MM.1S (cell line): Measurements from ENCODE around the gene COL4A5.

Experiments used
- DNase-seq: peaks from one replicate; pipeline ENCODE4 v3.0.0-alpha.2; 2015
- H2AFZ ChIP-seq: fragments of 300-600 bp; sonication (generic); 2 replicates; pipeline ENCODE4 v1.6.0; 2016; ENCODE audit warnings: antibody characterized with exemption, low read length
- H3F3A ChIP-seq: fragments of 300-600 bp; sonication (generic); 2 replicates; pipeline ENCODE4 v1.6.1; 2016; ENCODE audit warnings: mild to moderate bottlenecking, antibody characterized with exemption, low read length, moderate library complexity, mixed read lengths; ENCODE audit not compliant: insufficient read depth
- H3K27ac ChIP-seq: fragments of 300-600 bp; sonication (generic); 2 replicates; pipeline ENCODE4 v1.5.1; 2016; ENCODE audit warnings: mild to moderate bottlenecking, low read length
- H3K27me3 ChIP-seq: fragments of 300-600 bp; sonication (generic); replicated peaks from 2 replicates; pipeline ENCODE4 v1.6.0; 2016; ENCODE audit warnings: low read length; ENCODE audit not compliant: insufficient read depth
- H3K36me3 ChIP-seq: fragments of 300-600 bp; sonication (generic); replicated peaks from 2 replicates; pipeline ENCODE4 v1.6.1; 2016; ENCODE audit warnings: mild to moderate bottlenecking, low read length, mixed read lengths; ENCODE audit not compliant: insufficient read depth
- H3K4me1 ChIP-seq: fragments of 300-600 bp; sonication (generic); 2 replicates; pipeline ENCODE4 v1.6.1; 2016; ENCODE audit warnings: low read length, mixed read lengths
- H3K4me2 ChIP-seq: fragments of 300-600 bp; sonication (generic); 2 replicates; pipeline ENCODE4 v1.6.0; 2016; ENCODE audit warnings: low read depth, low read length
- H3K4me3 ChIP-seq: fragments of 300-600 bp; sonication (generic); 2 replicates; pipeline ENCODE4 v1.5.1; 2016; ENCODE audit warnings: low read length, mixed read lengths
- H3K79me2 ChIP-seq: fragments of 300-600 bp; sonication (generic); 2 replicates; pipeline ENCODE4 v1.6.1; 2016; ENCODE audit warnings: mixed run types, low read length, mixed read lengths
- H3K9ac ChIP-seq: fragments of 300-600 bp; sonication (generic); 2 replicates; pipeline ENCODE4 v1.6.1; 2016; ENCODE audit warnings: low read length, mixed read lengths
- H3K9me2 ChIP-seq: fragments of 300-600 bp; sonication (generic); replicated peaks from 2 replicates; pipeline ENCODE4 v1.6.1; 2016; ENCODE audit warnings: mild to moderate bottlenecking, low read length, mixed read lengths; ENCODE audit not compliant: insufficient read depth
- H3K9me3 ChIP-seq: fragments of 300-600 bp; sonication (generic); replicated peaks from 2 replicates; pipeline ENCODE4 v1.6.1; 2016; ENCODE audit warnings: mild to moderate bottlenecking, low read length, mixed read lengths; ENCODE audit not compliant: insufficient read depth
- H4K20me1 ChIP-seq: fragments of 300-600 bp; sonication (generic); 2 replicates; pipeline ENCODE4 v1.6.1; 2016; ENCODE audit warnings: mild to moderate bottlenecking, low read length, moderate library complexity, mixed read lengths; ENCODE audit not compliant: insufficient read depth
- CTCF ChIP-seq: fragments of 300-600 bp; sonication (generic); IDR thresholded peaks from 2 replicates; pipeline ENCODE4 v1.5.1; 2016; ENCODE audit warnings: antibody characterized with exemption, low read length, mixed read lengths
- EZH2 ChIP-seq: fragments of 300-600 bp; sonication (generic); optimal IDR thresholded peaks from 2 replicates; pipeline ENCODE3; 2017; ENCODE audit warnings: low read depth, mild to moderate bottlenecking, antibody characterized with exemption, low read length, mixed read lengths
- EZH2phosphoT487 ChIP-seq: fragments of 300-600 bp; sonication (generic); IDR thresholded peaks from 2 replicates; pipeline ENCODE4 v1.6.1; 2018; ENCODE audit warnings: antibody characterized with exemption, low read length

COL4A5 gene

GRCh38 chrX:108419401-108419800 is 20.2 kb upstream of the COL4A5 start:
- no peaks in the 10 kb centered on the region for H3K36me3 ChIP-seq
- peaks cover 6% of the 10 kb centered on the region; the same call in 1 of the 2 replicates for H3K4me1 ChIP-seq
- TF ChIP-seq CTCF (no peak), EZH2 (no peak)
- H3K4me3 ChIP-seq, result no peak overlapping the region
- H3K27ac ChIP-seq, result no peak overlapping the region
- H3K27me3 ChIP-seq, result no peaks in the 10 kb centered on the region
- H3F3A ChIP-seq, result no peaks in the 10 kb centered on the region
- no peak for DNase-seq
- H3K9me3 ChIP-seq, result no peaks in the 10 kb centered on the region
- no peak overlapping the region for H3K4me2 ChIP-seq
- no peaks in the 10 kb centered on the region for H4K20me1 ChIP-seq
- no peak overlapping the region for H3K9ac ChIP-seq
- H3K9me2 ChIP-seq, result no peaks in the 10 kb centered on the region; the same call in 1 of the 2 replicates
- H2AFZ ChIP-seq, result no peak overlapping the region
- H3K79me2 ChIP-seq, result no peaks in the 10 kb centered on the region

- Histone ChIP-seq H3K27ac (no peak overlapping the region), H4K20me1 (no peaks in the 10 kb centered on the region), H3K4me1 (peaks cover 6% of the 10 kb centered on the region; the same call in 1 of the 2 replicates), H3K9ac (no peak overlapping the region), H3K36me3 (no peaks in the 10 kb centered on the region), H3K79me2 (no peaks in the 10 kb centered on the region), H3K9me3 (no peaks in the 10 kb centered on the region), H3K4me3 (no peak overlapping the region), H3K9me2 (no peaks in the 10 kb centered on the region; the same call in 1 of the 2 replicates), H2AFZ (no peak overlapping the region), H3F3A (no peaks in the 10 kb centered on the region), H3K4me2 (no peak overlapping the region), H3K27me3 (no peaks in the 10 kb centered on the region)
- no peak for DNase-seq
- TF ChIP-seq EZH2phosphoT487 (no peak), EZH2 (no peak), CTCF (no peak)
Observed at GRCh38 chrX:108420481-108420880, 19.2 kb upstream of the COL4A5 start.

GRCh38 chrX:108426262-108426661 is 13.4 kb upstream of the COL4A5 start:
- Histone ChIP-seq H3K27ac (no peak overlapping the region), H3K9me3 (no peaks in the 10 kb centered on the region), H3K9ac (no peak overlapping the region), H3K4me3 (no peak overlapping the region), H3K36me3 (no peaks in the 10 kb centered on the region), H3F3A (no peaks in the 10 kb centered on the region), H2AFZ (no peak overlapping the region), H3K4me2 (no peak overlapping the region), H4K20me1 (no peaks in the 10 kb centered on the region), H3K27me3 (no peaks in the 10 kb centered on the region), H3K79me2 (no peaks in the 10 kb centered on the region), H3K9me2 (no peaks in the 10 kb centered on the region; the same call in 1 of the 2 replicates), H3K4me1 (no peaks in the 10 kb centered on the region)
- no peak for TF ChIP-seq EZH2
- TF ChIP-seq CTCF, result no peak
- TF ChIP-seq EZH2phosphoT487, result no peak
- no peak for DNase-seq
